Activated CD4-positive, alpha-beta T cell treated with anti-CD3 and anti-CD28 coated beads, Interleukin-2, amount 50 U/mL, for 4 hours (primary cell): ENCODE data around the gene STX2.
A peak's percentile ranks its signal among the peaks of the same experiment; 100 is the strongest.
"Not testable (repeated sequence)": the region's sequence is repeated elsewhere in the genome, so short reads cannot be mapped to it uniquely, and the experiment has no call there.

ENCODE experiments used
- DNase-seq, 2 experiments: peaks; one replicate each; pipeline ENCODE4 v3.0.0-alpha.2; 2020

STX2 gene

DNA sequence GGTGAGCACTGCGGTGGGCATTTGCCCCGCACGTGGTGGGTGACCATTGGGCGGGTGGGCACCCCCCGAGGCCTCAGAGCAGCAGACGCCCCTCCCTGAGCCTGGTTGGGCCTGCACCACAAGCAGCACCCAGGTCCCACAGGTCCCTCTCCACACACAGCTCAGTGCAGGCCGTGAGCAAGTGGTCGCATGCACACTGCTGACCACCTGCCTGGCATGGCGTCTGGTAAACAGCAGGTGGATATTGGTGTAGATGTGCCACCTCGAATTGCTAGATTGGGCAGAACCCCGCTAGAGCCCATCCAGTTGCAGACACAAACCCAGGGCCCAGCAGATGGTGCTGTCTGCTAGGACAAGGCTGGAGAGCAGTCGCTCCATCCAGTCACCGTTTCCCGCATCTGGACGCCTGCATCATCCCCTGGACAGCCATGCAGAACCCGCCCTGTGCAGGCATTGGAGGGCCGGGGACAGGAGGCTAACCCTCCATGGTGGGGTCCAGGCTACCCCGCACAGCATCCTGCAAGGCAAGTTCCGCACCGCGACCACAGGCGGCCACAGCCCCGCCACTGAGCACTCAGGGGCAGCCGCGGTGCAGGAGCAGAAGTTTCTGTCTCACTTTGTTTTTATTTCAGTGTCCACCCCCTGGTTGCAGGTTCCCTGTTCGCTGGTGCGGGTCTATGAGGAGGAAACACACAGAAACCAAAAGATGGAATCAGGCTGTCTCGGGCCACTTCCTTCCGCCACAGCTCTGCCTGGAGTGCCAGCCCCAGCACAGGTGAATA, 77.3 kb downstream of the STX2 start:
- DNase-seq, result peak; percentile 56 to 57

GRCh38 chr12:130754234-130754901, 84.7 kb downstream of the STX2 start:
- no peak for DNase-seq

GRCh38 chr12:130752692-130753230, 86.3 kb downstream of the STX2 start:
- DNase-seq, result no peak

- DNase-seq, result not testable (repeated sequence)
Measured at GRCh38 chr12:130752037-130752436, 87.0 kb downstream of the STX2 start.

- DNase-seq, result no peak
Measured at GRCh38 chr12:130748786-130749185, 90.3 kb downstream of the STX2 start.

DNA sequence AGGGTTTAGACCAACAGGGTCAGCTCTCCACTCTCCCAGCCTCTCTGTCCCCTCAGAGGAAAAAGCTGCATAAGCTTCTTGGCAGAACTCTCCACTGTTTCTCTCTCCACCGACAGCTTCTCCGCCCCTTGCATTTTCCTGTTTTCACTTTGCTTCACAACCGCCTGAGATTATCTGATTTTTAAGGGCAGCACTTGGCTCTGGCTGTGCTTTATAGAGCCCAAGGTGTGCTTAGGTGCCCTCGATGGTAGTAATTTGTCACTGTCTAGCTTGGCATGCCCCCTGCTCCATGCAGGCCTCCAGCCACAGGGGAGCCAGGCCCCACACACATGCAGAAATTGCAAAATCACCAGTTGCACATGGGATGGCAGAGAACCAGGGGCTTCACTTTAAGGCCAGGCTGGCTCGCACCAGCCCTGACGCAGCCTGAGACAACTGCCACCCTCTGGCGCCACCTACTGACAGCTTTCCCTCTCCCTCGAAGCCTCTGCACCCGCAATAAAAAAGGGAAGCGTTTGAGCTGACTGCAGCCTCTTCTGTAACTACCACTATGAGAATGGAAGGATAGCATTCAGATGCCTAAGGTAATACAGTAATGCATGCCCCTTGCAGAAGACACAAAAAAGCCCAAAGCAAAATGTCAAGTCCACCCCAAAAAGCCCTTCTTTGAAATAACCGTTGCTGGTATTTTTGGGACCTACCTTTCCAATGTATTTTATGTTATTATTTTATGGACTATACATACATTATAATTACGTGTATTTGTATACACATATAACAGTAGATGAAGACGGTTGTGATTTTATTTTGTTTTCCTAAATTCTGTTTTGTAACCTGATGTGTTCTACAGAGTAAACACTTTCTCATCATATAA, 90.9 kb downstream of the STX2 start:
- DNase-seq, result peak; percentile 60 to 66

DNA sequence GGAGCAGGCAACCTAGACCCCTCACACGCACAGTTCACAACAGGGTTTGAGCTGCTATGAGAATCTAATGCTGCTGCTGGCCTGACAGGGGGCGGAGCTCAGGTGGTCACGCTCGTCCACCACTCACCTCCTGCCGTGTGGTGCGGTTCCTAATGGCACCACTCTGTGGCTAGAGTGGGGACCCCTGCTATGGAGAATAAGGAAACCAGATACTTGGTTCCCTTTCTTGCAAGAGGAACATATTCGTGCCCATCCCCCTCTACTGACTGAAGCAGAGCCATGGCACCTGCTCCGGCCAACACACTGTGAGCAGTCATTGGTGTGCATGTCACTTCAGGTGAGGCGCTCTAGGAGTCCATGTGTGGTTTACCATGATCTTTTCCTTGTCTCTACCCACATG, 92.5 kb downstream of the STX2 start:
- DNase-seq, result no peak

- no peak for DNase-seq
Measured at GRCh38 chr12:130745921-130746320, 93.1 kb downstream of the STX2 start.

DNA sequence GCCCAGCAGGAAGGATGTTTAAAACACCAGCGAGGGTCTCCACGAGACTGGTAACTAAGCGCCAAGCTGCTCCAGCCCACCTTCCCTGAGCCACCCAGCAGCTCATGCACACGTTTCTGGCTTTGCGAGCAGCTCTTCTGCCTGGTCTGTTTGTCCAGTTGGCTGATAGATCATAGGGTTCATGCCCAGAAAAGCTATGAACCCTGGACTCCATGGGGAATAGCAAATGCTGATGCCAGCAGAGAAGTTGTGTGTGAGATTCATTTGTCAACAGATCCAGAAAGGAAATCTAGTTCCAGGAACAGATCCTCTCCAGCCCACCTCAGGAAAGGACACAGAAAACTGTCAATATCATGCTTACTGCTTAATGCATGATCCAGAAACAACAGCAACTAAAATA, 94.8 kb downstream of the STX2 start:
- DNase-seq, result no peak

GRCh38 chr12:130743606-130744005, 95.4 kb downstream of the STX2 start:
- no peak for DNase-seq

DNA sequence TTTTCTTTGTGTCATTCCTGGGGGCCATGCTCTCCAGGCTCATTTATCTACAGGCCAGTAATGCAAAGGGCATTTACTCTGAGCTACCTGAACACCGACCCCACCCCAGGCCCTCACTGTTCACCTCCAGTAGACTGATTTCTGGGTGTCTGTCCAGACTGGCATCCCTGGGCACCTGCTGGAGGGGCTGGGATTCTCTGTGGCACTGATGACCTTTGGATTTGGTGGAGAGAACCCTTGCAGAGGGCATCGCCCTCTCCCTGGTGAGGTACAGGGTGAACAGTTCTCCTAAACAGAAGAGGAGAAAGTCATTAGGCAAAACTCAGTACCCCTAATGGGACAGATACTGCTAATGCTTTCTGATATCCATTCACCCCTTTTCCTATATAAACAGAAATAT, 95.9 kb downstream of the STX2 start:
- DNase-seq, result no peak

GRCh38 chr12:130742716-130743115, 96.3 kb downstream of the STX2 start:
- no peak for DNase-seq

GRCh38 chr12:130742112-130742511, 96.9 kb downstream of the STX2 start:
- no peak for DNase-seq
